Activated T-helper 2 cell treated with anti-CD3 and anti-CD28 coated beads, Interferon-gamma antibody, Interleukin-2, Interleukin-4, amounts not matched to agents 10 μg/mL and 5 μg/mL and 100 μg/mL, durations not matched to agents 14 hours and 24 hours and 36 hours (primary cell): ENCODE measurements around the gene TYK2. TPM values are rescaled to one million over a fixed set of nuclear protein-coding genes. Genes with fewer than 3 reads are reported as not detected.

Experiments
- DNase-seq: peaks from one replicate; pipeline ENCODE4 v3.0.0; 2021; ENCODE audit warnings: low spot score
- H3K27ac Mint-ChIP-seq: one replicate; pipeline ENCODE4 v1.8.0; 2021; ENCODE audit warnings: mixed read lengths
- H3K27me3 Mint-ChIP-seq: one replicate; pipeline ENCODE4 v1.8.0; 2021; ENCODE audit warnings: low read depth, mixed read lengths
- H3K36me3 Mint-ChIP-seq: one replicate; pipeline ENCODE4 v1.8.0; 2021; ENCODE audit warnings: low read depth, mixed read lengths
- H3K4me1 Mint-ChIP-seq: one replicate; pipeline ENCODE4 v1.8.0; 2021; ENCODE audit warnings: low read depth, mixed read lengths
- H3K4me3 Mint-ChIP-seq: one replicate; pipeline ENCODE4 v1.8.0; 2021; ENCODE audit warnings: low read depth, mild to moderate bottlenecking, moderate library complexity, mixed read lengths
- H3K9me3 Mint-ChIP-seq: one replicate; pipeline ENCODE4 v1.8.0; 2021; ENCODE audit warnings: mixed read lengths
- intact Hi-C: fragments of 100-400 bp; cut with micrococcal nuclease; formaldehyde crosslinking; loops from one replicate; pipeline ENCODE4 v1.15.1; 2023
- total RNA-seq: library from RNA; stranded (reverse); gene quantifications from 2 replicates; pipeline ENCODE4 v1.2.3, GENCODE V29; 2022

The TYK2 gene
- total RNA-seq, 1 donor from 2014 or later, result 250 TPM

DNA sequence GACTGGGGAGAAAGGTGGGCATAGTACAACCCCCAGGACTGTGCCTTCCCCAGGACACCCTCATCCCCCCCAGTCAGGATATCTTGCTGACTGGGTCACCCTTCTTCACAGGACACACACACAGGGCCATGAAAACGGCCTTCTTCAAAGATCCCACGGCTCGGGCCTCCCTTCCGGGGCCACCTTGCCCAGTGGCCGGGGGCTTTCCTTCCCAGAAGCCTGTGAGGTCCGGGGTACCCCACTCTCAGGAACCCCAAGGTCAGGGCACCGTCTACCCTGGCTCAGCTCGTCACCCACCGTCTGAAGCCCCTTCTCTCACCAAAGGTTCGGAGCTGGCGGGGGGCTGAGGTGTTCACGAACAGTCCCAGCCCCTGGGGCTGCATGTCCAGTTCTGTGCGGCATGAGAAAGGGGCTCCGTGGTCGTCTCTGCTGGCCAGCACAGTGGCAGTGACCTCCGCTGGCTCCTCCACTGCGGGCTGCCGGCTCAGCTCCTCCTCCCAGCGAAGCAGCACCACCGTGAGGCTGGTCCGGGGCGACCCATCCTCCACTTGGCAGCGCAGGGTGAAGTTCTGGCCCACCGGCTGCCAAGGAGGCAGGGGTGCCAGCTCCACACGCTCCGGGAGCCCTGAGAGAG is 44.9 kb downstream of the TYK2 start:
- Mint-ChIP-seq H3K4me1 (peaks cover 27% of the 10 kb centered on the region), H3K9me3 (no peaks in the 10 kb centered on the region), H3K4me3 (no peak overlapping the region), H3K36me3 (peaks cover 22% of the 10 kb centered on the region), H3K27me3 (no peaks in the 10 kb centered on the region), H3K27ac (no peak overlapping the region)
- intact Hi-C loops, result no loop called here
- no peak for DNase-seq

DNA sequence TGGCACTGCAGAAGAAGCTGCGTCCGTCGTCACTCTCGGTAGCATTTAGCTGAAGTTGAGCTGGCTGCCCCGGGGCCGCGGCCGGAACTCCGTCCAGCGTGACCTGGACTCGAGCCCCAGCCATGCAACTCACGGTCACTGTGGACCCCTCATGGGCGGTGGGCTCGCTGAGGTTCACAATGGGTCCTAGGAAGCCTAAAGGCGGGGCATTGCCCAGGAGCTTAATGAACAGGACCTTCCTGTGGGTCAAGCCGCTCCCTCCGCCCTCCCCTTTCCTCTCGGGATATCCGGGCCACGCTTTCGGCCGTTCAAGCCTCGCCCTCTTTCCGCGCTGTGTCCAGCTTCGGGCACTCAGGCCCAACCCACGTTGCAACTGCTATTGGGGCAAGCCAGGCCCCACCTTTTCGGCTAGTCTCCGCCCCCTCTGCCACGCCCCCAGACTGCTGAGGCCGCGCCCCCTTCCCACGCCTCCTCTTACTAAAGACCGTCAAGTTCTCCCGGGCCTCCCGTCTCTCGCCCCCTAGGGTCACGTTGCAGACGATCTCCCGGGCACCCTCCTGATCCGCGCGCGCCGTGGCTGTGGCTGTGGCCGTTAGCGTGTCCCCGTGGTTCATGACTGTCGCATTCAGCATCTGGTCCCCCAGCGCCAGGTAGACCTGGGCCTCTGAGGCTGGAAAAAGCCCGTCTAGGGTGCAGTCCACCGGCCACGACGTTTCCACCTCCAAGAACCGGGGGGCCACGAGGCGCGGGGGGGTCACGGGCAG is 45.6 kb downstream of the TYK2 start:
- Mint-ChIP-seq H3K27me3 (no peaks in the 10 kb centered on the region), H3K9me3 (no peaks in the 10 kb centered on the region), H3K36me3 (peaks cover 29% of the 10 kb centered on the region), H3K4me1 (peaks cover 23% of the 10 kb centered on the region), H3K27ac (no peak overlapping the region), H3K4me3 (peak overlapping the region; percentile 90)
- peak; percentile 41 for DNase-seq
- intact Hi-C loops, result loop anchor here (5.0 kb wide), 2 partner anchors 47 to 48 kb away; partner anchors contain the start of genes ICAM4, ICAM5 and TYK2

DNA sequence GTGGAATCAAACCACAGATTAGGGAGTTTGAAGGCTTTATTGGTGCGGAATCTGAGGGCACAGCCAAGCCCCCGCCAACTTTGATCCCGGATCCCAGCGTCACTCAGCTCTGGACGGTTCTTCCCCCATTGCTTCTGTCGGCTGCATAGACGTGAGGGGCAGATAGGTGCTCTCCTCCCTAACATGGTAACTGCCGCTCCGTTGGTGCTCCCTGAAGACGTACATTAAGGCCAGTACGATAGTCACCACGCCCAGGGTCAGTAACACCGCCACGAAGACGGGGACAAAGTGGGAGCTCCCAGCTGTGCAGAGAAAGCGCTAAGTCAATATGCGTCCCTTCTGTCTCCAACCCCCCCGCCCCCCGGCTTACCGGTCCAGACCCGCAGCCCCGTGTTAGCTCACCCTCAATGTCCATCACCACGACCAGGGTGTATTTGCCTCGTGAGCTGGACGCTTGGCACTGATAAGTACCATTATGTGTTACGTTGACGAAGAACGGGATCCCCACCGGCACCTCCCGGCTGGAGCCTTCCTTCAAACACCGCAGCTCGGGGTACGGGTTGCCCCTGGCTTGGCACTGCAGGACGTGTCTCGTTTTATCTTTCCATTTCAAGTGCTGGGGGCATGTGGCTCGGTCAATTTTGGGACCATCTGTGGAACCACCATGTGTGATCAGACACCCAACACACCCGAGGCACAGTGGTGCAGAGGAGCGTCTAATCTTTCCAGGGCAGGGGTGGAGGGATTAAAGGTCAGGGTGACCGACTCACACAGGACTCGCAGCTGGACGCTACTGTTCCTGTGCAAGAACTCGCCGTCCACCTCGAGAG is 46.4 kb downstream of the TYK2 start:
- peaks cover 37% of the 10 kb centered on the region for H3K36me3 Mint-ChIP-seq
- H3K4me1 Mint-ChIP-seq, result peaks cover 19% of the 10 kb centered on the region
- H3K4me3 Mint-ChIP-seq, result peak overlapping the region; percentile 90
- peak overlapping the region; percentile 94 for H3K27ac Mint-ChIP-seq
- no peaks in the 10 kb centered on the region for H3K27me3 Mint-ChIP-seq
- H3K9me3 Mint-ChIP-seq, result no peaks in the 10 kb centered on the region
- no peak for DNase-seq
- intact Hi-C loops, result loop anchor here (2.0 to 5.0 kb wide), 4 partner anchors 17 to 63 kb away; partner anchors contain the start of genes FDX2, ICAM1, ICAM4 and ICAM5

DNA sequence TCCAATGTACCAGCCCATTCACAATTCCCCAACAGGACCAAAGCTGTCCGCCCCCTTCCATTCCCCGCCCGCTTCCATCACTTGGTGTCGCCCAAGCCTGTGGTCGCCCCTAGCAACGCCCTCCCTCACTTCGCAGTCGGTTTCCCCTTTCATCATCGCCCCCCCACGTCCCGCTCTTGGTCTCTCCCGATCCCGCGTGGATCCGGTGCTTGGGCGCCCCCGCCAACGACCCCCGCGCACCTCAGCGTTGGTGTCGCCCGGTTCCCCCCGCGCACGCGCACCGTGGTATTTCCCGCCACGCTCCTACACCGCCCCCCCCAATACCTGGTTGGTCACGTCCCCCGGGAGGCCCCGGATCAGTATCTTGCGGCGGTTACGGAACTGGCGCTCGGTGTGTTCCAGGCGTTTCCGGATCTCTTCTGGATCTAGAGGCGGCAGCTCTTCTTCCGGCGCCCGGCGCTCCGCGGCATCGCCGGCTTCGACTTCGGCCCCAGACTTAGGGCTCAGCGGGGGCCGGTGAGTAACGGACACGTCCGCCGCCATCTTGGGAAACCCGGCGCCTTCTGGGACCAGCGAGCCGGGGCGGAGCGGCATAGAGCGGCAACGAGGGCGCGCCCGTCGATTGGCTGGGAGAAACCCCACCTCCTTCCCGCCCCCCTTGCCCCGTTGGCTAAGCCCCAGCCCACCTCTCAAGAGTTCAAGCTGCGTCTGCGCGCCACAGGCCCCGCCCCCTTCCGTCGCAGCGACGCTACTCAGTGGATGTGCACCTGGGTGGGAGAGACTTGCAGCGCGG is 47.2 kb downstream of the TYK2 start, which contains the start of gene RAVER1:
TSS of gene RAVER1 (minus strand) at position 565 of the 793 bp plus-strand sequence. CDS start at position 543, 22 bp downstream.
- H3K27ac Mint-ChIP-seq, result peak within 1 kb of the TSS; percentile 94
- H3K4me1 Mint-ChIP-seq, result peaks cover 12% of the 10 kb centered on the region
- H3K27me3 Mint-ChIP-seq, result no peaks in the 10 kb centered on the region
- peak; percentile 95 for DNase-seq
- intact Hi-C loops, result loop anchor here (2.0 to 5.0 kb wide), 4 partner anchors 16 to 62 kb away; partner anchors contain the start of genes FDX2, ICAM1, ICAM4 and ICAM5
- H3K36me3 Mint-ChIP-seq, result peaks cover 43% of the 10 kb centered on the region
- H3K9me3 Mint-ChIP-seq, result no peaks in the 10 kb centered on the region
- H3K4me3 Mint-ChIP-seq, result peak within 1 kb of the TSS; percentile 90

DNA sequence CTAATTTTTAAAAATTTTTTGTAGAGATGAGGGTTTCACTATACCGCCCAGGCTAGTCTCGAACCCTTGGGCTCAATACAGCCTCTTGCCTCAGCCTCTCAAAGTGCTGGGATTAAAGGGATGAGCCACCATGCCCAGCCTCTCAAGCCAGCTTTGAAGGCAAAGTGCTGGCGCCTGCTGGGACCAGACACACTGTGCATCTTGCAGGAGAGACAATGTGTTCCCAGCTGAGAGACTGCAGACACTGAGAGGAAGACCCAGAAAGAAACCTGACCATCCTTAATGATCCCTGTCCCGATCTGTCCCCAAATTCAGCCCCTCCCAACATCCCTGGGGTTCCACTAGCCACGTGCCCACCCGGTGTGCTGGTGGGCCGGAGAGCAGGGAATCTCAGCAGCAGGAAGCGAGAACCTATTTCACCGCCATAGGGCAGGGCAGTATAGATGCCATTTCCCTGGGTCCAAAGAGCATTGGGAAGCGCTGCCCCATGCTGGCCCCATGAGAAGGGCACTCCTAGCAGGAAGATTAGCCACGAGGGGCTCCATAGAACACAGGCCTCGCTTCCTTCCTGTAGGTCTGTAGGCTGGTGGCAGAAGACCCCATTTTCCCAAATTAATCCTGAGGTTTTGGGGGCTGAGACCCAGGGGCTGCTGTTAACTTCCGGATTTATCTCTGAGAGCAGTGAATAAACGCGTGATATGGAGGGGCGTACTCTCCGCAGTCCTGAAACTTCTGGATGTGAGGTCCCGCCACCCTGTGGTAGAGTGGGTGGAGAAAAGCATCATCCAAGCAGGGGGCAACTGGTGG is 48.0 kb downstream of the TYK2 start:
- Mint-ChIP-seq H3K36me3 (peaks cover 50% of the 10 kb centered on the region), H3K27me3 (no peaks in the 10 kb centered on the region), H3K4me3 (peak overlapping the region; percentile 90), H3K4me1 (peaks cover 12% of the 10 kb centered on the region), H3K9me3 (no peaks in the 10 kb centered on the region), H3K27ac (peak overlapping the region; percentile 94)
- DNase-seq, result no peak
- intact Hi-C loops, result loop anchor here (2.0 to 5.0 kb wide), 4 partner anchors 16 to 62 kb away; partner anchors contain the start of genes FDX2, ICAM1, ICAM4 and ICAM5

DNA sequence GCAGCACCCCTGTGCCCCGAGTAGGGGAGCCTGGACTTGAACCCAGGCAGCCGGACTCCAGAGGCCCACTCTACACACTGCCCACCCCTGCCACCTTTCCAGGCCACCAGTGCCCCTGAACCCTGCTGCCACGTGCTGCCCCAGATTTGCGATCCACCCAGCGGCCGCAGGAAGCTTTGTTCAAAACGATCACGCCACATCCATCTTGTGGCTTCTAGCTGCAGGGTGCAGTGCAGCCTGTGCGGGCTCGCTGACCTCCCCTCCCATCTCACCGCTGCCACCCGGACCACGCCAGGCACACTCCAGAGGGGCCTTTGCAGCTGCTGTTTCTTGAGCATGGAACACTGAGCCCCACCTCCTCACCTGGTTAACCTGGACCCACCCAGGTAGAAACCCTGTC is 50.8 kb downstream of the TYK2 start:
- Mint-ChIP-seq H3K36me3 (peaks cover 63% of the 10 kb centered on the region), H3K9me3 (no peaks in the 10 kb centered on the region), H3K4me3 (no peak overlapping the region), H3K4me1 (peaks cover 9% of the 10 kb centered on the region), H3K27ac (no peak overlapping the region), H3K27me3 (no peaks in the 10 kb centered on the region)
- intact Hi-C loops, result no loop called here
- DNase-seq, result no peak

DNA sequence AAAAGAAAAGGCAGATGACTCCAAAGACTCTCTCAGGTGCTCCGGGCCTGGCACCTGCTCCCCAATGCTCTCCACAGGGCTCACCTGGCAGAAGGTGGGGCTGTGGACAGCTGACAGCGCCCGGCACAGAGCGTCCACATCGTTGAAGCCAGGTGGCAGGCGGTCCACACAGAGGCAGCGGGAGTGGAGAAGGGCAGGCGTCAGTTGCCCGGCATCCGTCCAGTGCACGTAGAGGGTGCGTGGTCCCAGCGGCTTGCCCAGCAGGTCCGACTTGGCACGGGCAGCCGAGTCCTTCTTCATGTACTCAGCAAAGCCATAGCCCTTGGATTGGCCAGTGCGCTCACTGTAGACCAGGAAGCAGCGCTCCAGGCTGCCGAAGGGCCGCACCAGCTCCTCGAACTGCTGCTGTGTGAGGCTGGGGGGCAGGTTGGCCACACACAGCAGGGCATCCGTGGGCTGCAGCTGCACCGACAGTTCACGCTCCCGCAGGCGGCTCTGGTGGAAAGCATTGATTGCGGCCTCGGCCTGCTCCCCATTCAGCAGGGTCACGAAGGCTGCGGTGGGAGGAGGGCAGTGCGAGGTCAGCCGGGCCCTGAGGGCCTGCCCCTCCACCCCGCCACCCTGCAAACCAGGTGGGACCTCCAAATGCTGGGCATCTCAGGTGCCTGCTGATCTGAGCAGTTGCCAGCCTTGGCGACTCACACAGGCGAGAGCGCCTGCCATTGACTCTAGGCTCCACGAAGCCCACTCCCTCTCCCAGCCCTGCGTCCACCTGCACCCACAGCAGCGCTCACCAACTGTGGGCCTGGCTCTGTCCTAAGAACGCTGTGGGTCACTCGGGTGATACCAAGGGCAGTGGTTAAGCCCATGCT is 51.6 kb downstream of the TYK2 start:
- no peak overlapping the region for H3K27ac Mint-ChIP-seq
- no peaks in the 10 kb centered on the region for H3K9me3 Mint-ChIP-seq
- H3K36me3 Mint-ChIP-seq, result peaks cover 58% of the 10 kb centered on the region

DNA sequence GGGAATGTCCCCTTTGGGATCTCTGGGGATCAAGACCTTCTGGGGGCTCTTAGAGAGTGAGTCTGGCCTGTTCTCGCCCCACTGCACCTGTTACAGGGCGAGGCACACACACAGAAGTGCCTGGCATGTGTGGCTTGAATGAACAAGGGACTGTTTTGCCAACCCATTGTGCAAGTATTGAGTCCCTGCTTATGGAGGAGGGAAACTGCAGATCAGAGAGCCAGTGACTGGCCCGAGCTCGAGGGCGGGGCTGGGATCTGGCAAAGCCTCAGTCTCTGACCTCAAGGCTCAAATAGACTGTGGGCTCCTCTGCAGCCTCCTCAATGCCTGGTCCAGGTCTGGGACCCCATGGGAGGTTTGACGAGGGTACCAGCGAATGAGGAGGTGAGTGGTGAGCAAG is 52.6 kb downstream of the TYK2 start:
- H3K9me3 Mint-ChIP-seq, result no peaks in the 10 kb centered on the region
- H3K4me1 Mint-ChIP-seq, result peaks cover 5% of the 10 kb centered on the region
- no peaks in the 10 kb centered on the region for H3K27me3 Mint-ChIP-seq
- H3K27ac Mint-ChIP-seq, result no peak overlapping the region
- intact Hi-C loops, result no loop called here
- no peak overlapping the region for H3K4me3 Mint-ChIP-seq
- no peak for DNase-seq
- peaks cover 55% of the 10 kb centered on the region for H3K36me3 Mint-ChIP-seq

More for the DNA sequence above, 51.6 kb downstream of the TYK2 start:
- Mint-ChIP-seq H3K4me1 (peaks cover 9% of the 10 kb centered on the region), H3K27me3 (no peaks in the 10 kb centered on the region), H3K4me3 (no peak overlapping the region)
- intact Hi-C loops, result no loop called here
- no peak for DNase-seq

DNA sequence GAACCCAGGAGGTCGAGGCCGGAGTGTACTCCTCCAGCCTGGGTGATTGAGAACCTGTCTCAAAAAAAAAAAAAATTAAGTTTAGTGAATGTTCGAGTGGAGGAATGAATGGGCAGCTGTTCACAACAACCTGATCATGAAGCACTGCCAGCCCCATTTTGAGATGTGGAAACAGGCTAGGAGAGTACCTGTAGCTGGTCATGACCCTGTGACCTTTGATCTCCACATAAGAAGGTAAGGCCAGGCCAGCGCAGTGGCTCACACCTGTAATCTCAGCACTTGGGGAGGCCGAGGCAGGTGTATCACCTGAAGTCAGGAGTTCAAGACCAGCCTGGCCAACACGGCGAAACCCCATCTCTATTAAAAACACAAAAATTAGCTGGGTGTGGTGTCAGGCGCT is 54.6 kb downstream of the TYK2 start:
- H3K36me3 Mint-ChIP-seq, result peaks cover 54% of the 10 kb centered on the region
- no peaks in the 10 kb centered on the region for H3K9me3 Mint-ChIP-seq
- no peak for DNase-seq
- intact Hi-C loops, result no loop called here
- H3K4me3 Mint-ChIP-seq, result no peak overlapping the region
- no peaks in the 10 kb centered on the region for H3K27me3 Mint-ChIP-seq
- H3K27ac Mint-ChIP-seq, result no peak overlapping the region
- no peaks in the 10 kb centered on the region for H3K4me1 Mint-ChIP-seq

DNA sequence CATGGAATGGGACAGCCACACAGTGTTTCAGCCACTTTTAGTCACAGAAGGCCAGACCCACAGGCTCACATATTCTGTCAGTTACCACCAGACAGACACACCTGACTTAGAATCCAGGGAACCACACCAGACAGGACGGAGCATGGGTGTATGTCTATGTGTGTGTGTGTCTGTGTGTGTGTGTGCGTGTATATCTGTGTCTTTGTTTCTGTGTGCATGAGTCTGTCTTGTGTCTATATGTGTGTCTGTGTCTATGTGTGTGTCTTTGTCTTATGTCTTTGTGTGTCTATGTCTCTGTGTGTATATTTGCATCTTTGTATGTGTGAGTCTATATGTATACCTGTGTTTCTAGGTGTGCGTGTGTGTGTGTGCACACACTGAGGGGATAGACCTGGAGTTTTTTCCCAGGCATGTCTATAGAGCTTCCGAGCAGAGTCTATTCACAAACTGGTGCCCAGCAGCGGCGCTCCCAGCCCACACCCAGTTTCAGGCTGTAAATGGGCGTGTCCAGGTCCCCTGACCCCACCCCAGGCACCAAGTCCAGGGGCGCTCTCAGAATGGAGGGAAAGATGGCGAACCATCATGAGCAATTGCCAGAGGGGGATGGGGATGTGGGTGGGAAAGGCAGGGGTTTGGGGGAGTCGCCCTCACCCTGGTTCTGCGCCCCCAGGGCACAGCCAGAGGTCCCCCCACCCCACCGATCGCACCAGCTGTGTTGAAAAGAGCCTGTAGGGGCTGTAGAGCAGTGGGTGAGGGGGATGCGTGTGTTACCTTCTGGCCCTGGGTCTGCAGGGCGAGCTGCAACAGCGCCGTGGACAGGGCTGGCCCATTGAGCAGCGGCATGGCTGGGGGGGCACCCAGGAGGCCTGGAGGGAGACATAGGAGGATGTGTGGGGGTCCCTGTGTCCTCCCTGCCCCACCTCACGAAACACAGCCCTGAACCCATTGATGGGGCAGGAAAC is 58.2 kb downstream of the TYK2 start:
- Mint-ChIP-seq H3K9me3 (no peaks in the 10 kb centered on the region), H3K27me3 (no peaks in the 10 kb centered on the region), H3K27ac (no peak overlapping the region), H3K4me1 (no peaks in the 10 kb centered on the region), H3K36me3 (peaks cover 49% of the 10 kb centered on the region), H3K4me3 (no peak overlapping the region)
- no peak for DNase-seq
- intact Hi-C loops, result no loop called here
